Mucosa of descending colon (tissue), 3 donors: ENCODE measurements around the gene WIPF3. TPM values are rescaled to one million over a fixed set of nuclear protein-coding genes. Genes with fewer than 3 reads are reported as not detected.

Experiments
- ATAC-seq: fragments of 200-7000 bp; cut with Tn5 transposase; one replicate; pipeline ENCODE4 v1.9.1; 2020; ENCODE audit warnings: mild to moderate bottlenecking, moderate library complexity
- DNase-seq, 3 donors: peaks; one replicate each; pipeline ENCODE4 v3.0.0-alpha.2; 2020
- H3K36me3 ChIP-seq: fragments of 200-600 bp; one replicate; pipeline ENCODE4 v1.8.0; 2021; ENCODE audit warnings: low read depth, mild to moderate bottlenecking
- H3K4me1 ChIP-seq: fragments of 200-600 bp; one replicate; pipeline ENCODE4 v1.8.0; 2021; ENCODE audit warnings: low read depth, mild to moderate bottlenecking
- H3K4me3 ChIP-seq: fragments of 200-600 bp; one replicate; pipeline ENCODE4 v1.8.0; 2021; ENCODE audit warnings: mild to moderate bottlenecking
- H3K9me3 ChIP-seq: fragments of 200-600 bp; one replicate; pipeline ENCODE4 v1.8.0; 2021; ENCODE audit warnings: mild to moderate bottlenecking
- CTCF ChIP-seq: fragments of 200-600 bp; IDR thresholded peaks from one replicate; pipeline ENCODE4 v1.8.0; 2022; ENCODE audit warnings: antibody characterized with exemption, mild to moderate bottlenecking
- intact Hi-C, 2 donors: fragments of 100-400 bp; cut with DNase I in 1 of 2; cut with micrococcal nuclease in 1 of 2; formaldehyde crosslinking; loops; one replicate each; pipeline versions ENCODE4 v1.11.0 to v1.11.1; 2022; cut with DNase I, micrococcal nuclease
- total RNA-seq, 3 donors: library from RNA; stranded (reverse); fragmentation: NEBNext Ultra II Directional in 2 of 3; extraction: Animal tissue kit (Norgen Biotek cat#: 25700) in 2 of 3; gene quantifications; one replicate each; pipeline versions ENCODE4 v1.2.1 to v1.2.4, GENCODE V29; 2021 to 2023
- donor health status: DM: no; HTN: no; CAD: no; lungs with moderate emphysema.
- donor health status: DM: no; HTN: no; CAD: no.
- donor health status: DM: no; HTN: yes; CAD: no.

WIPF3 gene
- total RNA-seq, 3 donors from 2014 or later = 0.89 to 2.2 (median 1.2) TPM

- H3K4me3 ChIP-seq = no peak overlapping the region
These were observed 27.6 kb downstream of the WIPF3 start for GRCh38 chr7:29833929-29834328.

GRCh38 chr7:29835718-29836117 is 29.4 kb downstream of the WIPF3 start:
- no peak for DNase-seq
- Histone ChIP-seq H3K9me3 (no peaks in the 10 kb centered on the region), H3K4me3 (no peak overlapping the region), H3K4me1 (no peaks in the 10 kb centered on the region), H3K36me3 (no peaks in the 10 kb centered on the region)
- intact Hi-C loops = no loop called here
- ATAC-seq = no peak
- no peak for TF ChIP-seq CTCF

More at GRCh38 chr7:29833929-29834328, 27.6 kb downstream of the WIPF3 start:
- Histone ChIP-seq H3K36me3 (no peaks in the 10 kb centered on the region), H3K4me1 (no peaks in the 10 kb centered on the region), H3K9me3 (no peaks in the 10 kb centered on the region)
- intact Hi-C loops = no loop called here
- no peak for TF ChIP-seq CTCF
- DNase-seq (no peak), ATAC-seq (no peak)

GRCh38 chr7:29839302-29839701 is 33.0 kb downstream of the WIPF3 start:
- no peak for TF ChIP-seq CTCF
- DNase-seq = peak in 1 of 3 donors; percentile 21
- no peaks in the 10 kb centered on the region for H3K4me1 ChIP-seq
- no peak overlapping the region for H3K4me3 ChIP-seq
- no peaks in the 10 kb centered on the region for H3K36me3 ChIP-seq
- peak; percentile 44 for ATAC-seq
- intact Hi-C loops = no loop called here
- H3K9me3 ChIP-seq = no peaks in the 10 kb centered on the region

GRCh38 chr7:29839921-29840320 is 33.6 kb downstream of the WIPF3 start:
- Histone ChIP-seq H3K36me3 (no peaks in the 10 kb centered on the region), H3K9me3 (no peaks in the 10 kb centered on the region), H3K4me3 (no peak overlapping the region), H3K4me1 (no peaks in the 10 kb centered on the region)
- no peak for DNase-seq
- no peak for TF ChIP-seq CTCF
- ATAC-seq = no peak
- intact Hi-C loops = no loop called here

GRCh38 chr7:29840701-29841100 is 34.4 kb downstream of the WIPF3 start:
- H3K4me3 ChIP-seq = no peak overlapping the region
- TF ChIP-seq CTCF = no peak
- no peaks in the 10 kb centered on the region for H3K9me3 ChIP-seq
- DNase-seq (no peak), ATAC-seq (no peak)
- H3K36me3 ChIP-seq = no peaks in the 10 kb centered on the region
- no peaks in the 10 kb centered on the region for H3K4me1 ChIP-seq
- intact Hi-C loops = no loop called here
